GM18505 (cell line): ENCODE data around the gene TECPR2.

Experiments used
- ATAC-seq: cut with Tn5 transposase; IDR thresholded peaks from one replicate; pipeline ENCODE4 v1.9.1; 2021; ENCODE audit not compliant: unreplicated experiment
- POLR2A ChIP-seq: IDR thresholded peaks from 4 replicates; pipeline ENCODE4 v1.6.1; 2011; ENCODE audit warnings: borderline replicate concordance; ENCODE audit not compliant: insufficient read depth, insufficient read length; ENCODE audit errors: extremely low read depth

Gene TECPR2

DNA sequence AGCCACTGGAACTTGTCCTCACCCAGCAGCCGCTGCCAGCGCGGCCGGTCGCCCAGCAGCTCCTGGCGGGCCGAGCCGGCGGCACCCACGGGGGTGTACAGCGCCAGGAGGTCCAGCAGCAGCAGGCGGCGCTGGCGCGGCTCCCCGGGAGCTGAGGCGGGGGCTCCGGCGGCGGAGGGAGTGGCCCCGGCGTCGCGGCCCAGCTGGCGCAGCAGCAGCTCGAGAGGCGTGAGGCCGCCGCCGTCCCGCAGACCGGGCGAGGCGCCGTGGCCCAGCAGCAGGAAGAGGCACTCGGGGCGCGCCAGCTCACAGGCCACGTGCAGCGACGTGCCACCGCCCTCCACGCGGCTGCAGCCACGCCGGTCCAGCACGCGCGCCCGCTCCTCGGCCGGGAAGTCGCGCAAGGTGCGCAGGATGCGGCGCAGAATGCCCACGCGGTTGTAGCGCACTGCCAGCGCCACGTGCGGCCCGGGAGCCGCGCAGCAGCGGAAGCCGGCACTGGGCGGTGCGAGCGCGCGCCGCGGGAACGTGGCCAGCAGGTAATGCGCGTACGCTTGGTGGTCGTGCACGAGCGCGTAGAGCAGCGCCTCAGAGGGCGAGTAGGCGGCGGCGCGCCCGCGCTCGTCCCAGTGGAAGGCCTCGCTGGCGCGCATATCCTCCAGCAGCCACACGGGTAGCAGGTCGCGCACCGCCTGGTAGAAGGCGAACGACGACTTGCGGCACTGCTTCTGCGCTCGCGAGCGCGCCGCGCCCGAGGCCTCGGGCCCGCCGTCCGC lies 144.5 kb downstream of the TECPR2 start:
- ATAC-seq: no peak
- TF ChIP-seq POLR2A: no peak

DNA sequence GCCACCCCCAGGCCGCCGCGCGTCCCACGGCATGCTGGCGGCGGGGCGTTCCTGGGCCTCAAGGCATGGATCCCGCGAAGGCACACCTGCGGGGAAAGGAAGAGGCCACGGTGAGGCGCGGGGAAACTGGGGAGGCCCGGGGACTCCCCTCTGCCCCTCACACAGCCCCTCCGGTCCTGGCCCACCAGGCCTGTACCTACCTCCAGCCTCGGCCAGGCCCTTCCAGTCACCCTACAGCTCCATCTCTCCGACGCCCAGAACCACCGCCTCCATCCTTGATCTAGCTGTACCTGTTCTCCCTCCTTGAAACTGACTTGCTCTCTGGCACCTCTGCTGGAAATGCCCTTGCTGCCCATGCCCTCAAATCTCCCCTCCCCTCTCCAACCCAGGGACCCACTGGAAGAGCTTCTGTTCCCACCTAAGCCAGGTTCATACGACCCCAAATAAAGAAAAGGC lies 145.1 kb downstream of the TECPR2 start:
- no peak for TF ChIP-seq POLR2A
- no peak for ATAC-seq

DNA sequence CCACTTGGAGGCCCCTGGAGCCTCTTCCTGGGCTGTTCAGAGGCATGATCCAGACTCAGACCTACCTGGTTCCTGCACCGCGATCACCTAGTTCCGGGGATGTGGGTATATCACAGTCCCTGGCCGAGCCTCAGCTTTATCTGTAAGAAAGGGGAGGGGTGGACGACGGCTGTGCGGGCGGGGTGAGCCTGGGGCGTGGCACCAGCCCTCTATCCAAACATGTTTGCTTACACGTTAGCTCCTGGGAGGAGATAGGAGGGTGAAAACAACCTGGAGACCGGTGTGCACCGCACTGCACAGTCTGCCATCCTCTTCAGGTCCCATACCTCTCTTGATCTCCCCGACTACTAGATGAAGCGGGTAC lies 145.7 kb downstream of the TECPR2 start:
- ATAC-seq: no peak

DNA sequence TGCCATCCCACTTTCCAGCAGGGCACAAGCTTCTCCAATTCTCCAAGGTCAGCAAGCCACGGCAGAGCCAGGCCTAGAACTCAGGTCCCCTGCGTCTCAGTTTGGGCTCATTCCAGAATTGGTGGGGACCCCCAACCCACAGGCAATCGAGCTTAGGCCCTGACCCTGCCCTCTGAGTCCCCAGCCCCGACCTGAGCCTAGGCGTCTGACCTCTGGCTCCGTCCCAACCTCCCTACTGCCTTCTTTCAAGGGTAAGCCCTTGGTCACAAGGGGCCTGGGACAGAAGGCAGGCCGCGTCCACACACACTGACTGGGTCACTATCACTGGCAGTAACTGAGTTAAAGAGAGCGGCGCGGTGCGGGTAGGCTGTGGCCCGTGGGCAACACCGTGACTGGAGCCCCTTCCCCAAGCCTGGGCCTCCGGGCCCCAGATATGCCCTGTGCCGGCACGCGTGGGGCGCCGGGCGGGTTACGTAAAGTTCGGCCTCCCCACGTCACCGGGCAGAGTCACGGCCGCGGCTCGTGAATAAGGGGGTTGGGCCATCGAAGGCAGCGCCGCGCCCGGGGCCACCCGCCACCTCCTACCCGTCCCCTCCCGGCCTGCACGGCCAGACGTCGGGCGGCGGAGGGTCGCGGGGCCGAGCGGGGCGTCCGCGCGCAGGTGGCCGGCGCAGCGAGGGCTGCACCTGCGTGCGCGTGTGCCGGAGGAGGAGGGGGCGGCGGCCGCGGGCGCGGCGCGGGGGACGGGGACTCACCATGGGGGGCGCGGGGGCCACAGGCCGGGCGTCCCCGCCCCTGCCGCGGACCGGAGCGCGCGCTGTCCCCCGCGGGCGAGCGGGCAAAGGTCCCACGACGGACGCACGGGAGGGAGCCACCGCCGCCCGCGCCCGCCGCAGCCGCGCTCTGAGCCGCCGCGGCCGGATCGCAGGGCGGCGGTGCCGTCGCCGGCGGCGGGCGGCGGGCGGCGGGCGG lies 146.3 kb downstream of the TECPR2 start:
- TF ChIP-seq POLR2A: no peak
- ATAC-seq: peak; percentile 11

More for the DNA sequence above, 145.7 kb downstream of the TECPR2 start:
- no peak for TF ChIP-seq POLR2A

DNA sequence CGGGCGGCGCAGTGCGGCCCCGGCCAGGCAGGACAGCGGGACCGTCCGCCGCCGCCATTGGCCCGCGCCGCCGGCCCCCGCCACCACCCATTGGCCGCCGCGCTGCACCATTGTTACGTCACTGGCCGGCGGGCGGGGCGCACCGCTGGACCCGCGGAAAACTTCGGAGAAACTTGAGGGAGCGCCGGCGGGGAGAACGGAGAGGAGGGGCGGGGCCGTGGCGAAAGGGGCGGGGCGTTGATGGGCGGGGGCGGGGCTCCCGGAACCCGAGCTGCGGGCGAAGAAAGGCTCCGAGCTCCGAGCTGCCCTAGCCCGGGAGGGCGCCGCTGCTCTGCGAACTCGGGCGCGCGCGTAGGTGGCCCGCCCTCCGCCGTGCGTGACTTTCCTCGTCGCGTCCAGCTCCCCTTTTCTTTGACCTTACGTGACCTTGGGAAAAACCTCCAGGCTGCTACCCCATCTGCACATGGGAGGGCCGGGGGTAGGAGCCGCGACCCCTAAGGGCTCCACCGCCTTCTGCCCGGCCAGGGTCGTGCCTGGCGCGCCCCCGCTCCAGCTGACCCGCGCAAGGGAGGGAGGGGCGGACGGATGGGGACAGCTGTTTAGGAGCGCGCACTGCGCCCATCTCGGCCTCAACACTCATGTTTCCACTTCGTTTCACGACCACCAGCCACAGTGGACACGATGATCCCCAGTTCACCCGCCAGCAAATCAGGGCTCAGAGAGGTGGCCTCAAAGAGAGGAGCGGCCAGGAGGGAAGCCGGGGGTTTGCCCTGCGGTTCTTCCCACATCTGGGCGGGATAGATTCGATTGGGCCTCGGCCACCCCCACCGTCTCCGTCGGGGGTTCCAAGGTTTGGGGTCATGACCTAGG lies 147.2 kb downstream of the TECPR2 start, which contains the start of gene ANKRD9:
TSS of gene ANKRD9 (minus strand) at position 31 of the 870 bp plus-strand sequence. CDS start 1,887 bp downstream, outside the sequence.
- TF ChIP-seq POLR2A: no peak
- peak; percentile 65 for ATAC-seq

DNA sequence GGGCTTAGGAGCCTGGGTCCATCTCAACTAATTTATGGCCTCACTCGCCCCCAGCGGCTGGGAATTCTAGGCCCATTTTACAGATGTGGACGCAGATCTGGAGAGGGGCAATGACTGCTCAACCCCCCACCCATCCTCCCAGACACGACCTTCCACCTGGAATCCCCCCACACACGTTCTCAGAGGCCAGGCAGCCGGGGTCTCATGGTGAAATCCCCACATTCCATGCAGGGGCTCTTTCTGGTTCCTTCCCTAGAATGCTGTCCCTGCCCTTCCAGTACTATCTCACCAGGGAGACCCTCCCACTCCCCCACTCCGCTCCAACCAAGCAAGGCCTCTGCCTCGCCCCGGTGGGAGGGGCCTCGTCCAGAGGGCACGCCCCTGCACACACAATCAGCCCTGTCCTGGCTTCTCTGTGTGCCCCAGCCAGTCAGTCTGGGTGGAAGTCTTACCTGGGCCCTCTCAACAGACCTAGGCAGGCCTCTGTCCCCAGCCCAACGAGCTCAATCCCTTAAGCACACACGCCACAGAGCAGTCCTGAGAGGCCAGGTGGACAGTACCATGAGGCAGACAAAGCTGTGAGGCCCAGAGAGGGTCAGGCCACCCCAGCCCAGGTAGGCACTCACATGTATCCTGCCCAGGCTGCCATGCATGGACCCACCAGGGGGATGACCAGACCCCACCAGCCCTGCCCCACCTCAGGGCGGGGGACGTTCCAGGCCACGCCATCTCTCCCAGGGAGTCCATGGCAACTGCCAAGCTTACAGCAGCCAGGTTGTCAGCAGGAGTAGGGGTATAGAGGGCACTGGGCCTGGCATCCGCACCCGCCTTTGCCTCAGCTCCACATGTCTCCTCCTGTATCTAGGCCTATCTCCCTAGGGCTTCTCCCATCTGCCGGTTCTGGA lies 148.1 kb downstream of the TECPR2 start:
- TF ChIP-seq POLR2A: no peak
- ATAC-seq: no peak

DNA sequence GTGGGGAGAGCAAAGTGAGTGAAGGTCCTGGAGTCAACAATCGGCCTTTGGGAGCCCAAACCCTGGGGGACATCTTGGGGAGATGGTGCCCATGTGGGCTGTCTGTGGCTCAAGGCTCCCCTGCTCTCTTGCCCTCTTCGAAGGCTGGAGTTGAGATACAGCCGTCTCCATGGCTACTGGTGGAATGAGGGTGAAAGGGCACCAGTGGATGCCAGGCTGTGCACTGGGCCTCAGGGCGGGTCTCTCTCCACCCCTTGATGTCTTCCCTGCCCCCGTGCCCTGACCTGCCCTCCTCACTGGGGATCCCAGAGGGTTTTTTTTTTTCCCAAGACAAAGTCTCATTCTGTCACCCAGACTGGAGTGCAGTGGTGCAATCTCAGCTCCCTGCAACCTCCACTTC lies 148.8 kb downstream of the TECPR2 start:
- TF ChIP-seq POLR2A: no peak
- no peak for ATAC-seq

DNA sequence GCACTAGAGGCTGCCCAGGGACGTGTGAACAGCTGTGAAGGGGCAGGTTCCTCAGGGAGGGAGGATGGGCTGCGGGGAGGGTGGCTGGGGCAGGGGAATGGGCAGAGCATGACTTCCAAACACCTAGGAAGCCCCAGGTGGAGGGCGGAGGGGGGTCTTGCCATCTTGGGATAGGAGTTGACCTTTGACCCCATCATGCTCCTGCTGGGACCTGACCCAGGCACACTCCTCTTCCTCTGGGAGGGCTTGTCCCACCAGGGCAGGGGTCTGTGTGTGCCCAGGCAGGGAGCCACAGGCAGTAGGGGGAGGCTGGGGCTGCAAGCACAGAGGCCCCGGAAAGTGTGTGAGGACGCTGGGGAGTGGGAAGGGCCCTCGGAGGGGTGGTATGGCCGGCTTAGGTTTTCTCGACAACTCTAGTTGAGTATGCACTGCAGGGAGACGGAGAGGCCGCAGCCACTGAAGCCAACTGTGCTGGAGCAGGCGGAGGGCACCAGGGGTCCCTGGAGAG lies 150.1 kb downstream of the TECPR2 start:
- TF ChIP-seq POLR2A: no peak
- no peak for ATAC-seq

DNA sequence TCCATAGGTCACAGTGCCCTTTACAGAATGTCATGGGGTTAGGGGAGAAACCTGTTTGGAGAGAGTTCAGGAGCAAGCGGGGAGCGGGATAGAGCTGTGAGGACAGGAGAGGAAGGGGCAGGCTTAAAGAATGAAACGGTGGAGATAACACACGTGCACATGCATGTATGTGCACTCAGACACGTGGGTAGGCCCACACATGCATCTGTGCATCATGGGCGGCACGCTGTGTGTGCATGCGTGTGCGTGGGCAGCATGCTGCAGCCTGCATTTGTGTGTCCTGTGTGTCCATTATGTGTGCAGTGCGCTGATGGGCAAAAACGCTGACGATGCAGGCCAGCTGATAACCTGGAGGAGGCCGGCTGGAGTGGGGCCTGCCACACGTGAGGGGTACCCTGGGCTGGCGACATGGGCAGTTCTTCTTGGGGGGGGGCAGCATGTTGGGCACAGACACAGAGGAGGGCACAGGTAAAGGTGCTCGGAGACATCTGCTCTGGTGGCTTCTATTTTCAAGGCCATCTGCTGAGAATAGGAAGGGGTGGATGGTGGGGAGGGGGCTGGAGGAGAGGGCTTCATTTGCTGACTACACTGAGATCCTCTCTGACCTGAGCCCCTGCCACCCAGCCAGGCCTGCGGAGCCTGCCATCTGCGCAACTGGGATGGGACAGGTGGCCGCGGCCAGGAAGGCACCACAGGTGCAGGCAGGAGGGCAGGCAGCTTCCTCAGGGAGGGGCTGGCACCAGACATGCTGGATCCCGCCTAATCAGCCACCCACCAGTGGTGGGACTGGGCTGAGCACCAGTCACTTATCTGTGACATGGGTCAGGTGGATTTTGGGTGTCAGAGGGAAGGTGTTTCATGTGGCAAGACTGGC lies 151.4 kb downstream of the TECPR2 start:
- no peak for TF ChIP-seq POLR2A

DNA sequence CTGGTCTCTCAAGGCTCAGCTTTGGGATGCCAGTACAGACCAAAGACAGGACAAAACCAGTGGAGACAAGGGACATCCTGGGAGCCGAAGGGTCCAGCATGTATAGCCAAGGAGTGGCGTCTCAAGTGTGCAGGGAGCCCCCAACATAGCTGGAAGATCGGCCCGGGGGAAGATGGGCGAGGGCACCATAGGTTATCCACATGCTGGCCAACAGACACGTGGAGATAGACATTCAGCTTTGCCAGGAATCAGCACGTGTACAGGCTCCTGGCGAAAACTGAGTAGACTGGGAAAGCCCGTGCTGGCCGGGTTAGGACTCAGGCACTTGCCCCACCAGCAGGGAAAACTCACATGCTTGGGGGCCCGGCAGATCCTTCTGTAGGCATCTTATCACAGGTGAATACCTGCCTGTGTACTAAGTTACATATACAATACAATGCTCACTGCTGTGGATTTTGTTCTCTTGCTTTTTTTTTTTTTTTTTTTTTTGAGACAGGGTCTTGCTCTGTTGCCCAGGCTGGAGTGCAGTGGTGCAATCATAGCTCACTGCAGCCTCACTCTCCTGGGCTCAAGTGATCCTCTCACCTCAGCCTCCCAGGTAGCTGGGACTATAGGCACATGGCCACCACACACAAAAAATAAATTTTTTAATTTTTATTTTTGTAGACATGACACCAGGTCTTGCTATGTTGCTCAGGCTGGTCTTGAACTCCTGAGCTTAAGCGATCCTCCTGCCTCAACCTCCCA lies 152.4 kb downstream of the TECPR2 start:
- ATAC-seq: no peak
- TF ChIP-seq POLR2A: no peak

More for the DNA sequence above, 151.4 kb downstream of the TECPR2 start:
- no peak for ATAC-seq
